ENCODE data around the gene CDKN2C.
"Not testable (repeated sequence)": the region's sequence is repeated elsewhere in the genome, so short reads cannot be mapped to it uniquely, and the experiment has no call there.

The CDKN2C gene

GRCh38 chr1:50969611-50970508 lies at the start of gene CDKN2C:
CDKN2C (plus strand) TSS chr1:50970245; CDS start chr1:50970369, 124 bp downstream.
- DNase-seq (ENCODE audit: low read depth in 2 of 2), result peak in 1 of 2 donors; percentile 29

DNA sequence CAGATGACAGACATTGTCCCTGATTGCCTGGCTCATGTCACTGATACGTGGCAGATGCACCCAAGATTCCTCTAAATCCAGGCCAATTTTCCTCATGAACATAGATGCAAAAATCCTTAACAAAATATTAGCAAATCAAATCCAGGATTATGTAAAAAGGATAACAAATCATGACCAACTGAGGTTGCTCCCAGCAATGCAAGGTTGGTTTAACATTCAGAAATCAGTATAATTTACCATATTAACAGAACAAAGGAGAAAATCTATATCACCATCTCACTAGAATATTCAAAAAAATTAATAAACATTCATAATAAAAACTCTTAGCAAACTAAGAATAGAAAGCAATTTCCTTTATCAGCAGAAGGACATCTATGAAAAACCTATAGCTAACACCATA lies 49.6 kb upstream of the CDKN2C start:
- DNase-seq (ENCODE audit: low read depth in 2 of 2), result no peak

DNA sequence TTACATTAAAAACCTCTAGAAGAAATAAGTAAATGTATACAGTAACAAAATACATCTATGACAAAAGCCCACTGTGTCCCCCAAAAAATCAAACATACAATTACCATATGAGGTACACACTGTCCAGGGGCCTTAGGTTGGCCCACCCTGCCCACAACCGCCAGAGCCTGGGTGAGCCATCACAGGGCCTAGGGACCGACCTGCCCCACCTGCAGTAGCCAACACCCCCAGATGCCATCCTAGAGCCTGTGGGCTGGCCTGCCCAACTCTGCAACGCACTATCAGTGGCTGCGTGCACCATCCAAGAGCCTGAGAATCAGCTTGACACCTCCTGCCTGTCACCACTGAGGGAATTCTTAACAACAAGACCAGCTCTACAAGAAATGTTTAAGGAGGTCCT lies 49.0 kb upstream of the CDKN2C start:
- DNase-seq (ENCODE audit: low read depth in 2 of 2), result no peak

DNA sequence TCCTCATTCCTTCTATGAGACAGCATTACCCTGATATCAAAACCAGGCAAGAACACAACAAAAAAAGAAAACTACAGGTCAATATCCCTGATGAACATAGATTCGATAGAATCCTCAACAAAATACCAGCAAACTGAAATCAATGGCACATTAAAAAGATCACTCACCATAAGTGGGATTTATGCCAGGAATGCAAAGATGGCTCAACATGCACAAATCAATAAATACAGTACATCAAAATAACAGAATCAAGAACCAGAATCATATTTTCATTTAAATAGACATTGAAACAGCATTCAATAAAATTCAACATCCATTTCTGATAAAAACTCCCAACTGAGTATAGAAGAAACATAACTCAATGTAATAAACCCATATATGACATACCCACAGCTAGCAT lies 46.5 kb upstream of the CDKN2C start:
- no peak for DNase-seq (ENCODE audit: low read depth in 2 of 2)

- no peak for DNase-seq (ENCODE audit: low read depth in 2 of 2)
Measured at GRCh38 chr1:50929376-50929958, 40.6 kb upstream of the CDKN2C start.

- no peak for DNase-seq (ENCODE audit: low read depth in 2 of 2)
Measured at GRCh38 chr1:50930193-50930592, 39.9 kb upstream of the CDKN2C start.

DNA sequence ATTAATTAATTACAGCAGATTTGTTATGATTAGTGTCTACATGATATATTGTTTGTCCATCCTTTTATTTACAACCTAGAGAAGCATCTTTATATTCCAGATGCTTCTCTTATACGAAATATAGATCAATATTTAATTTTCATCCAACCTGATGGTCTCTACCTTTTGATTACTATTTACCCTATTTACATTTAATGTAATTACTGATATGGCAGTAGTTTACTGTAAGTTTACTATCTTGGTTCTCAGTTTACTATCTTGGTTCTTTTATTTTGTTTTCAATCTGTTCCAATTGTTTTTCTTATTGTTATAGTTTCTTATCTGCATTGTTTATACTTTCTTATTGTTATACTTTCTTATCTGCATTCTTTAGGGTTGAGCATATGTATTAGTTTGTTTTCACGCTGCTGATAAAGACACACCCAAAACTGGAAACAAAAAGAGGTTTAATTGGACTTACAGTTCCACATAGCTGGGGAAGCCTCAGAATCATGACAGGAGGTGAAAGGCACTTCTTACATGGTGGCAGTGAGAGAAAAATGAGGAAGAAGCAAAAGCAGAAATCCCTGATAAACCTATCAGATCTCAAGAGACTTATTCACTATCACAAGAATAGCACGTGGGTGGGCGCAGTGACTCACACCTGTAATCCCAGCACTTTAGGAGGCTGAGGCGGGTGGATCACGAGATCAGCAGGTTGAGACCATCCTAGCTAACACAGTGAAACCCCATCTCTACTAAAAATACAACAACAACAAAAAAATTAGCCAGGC lies 38.9 kb upstream of the CDKN2C start:
- DNase-seq (ENCODE audit: low read depth in 2 of 2), result peak; percentile 8 to 26

GRCh38 chr1:50932043-50932442 lies 38.0 kb upstream of the CDKN2C start:
- not testable (repeated sequence) for DNase-seq (ENCODE audit: low read depth in 2 of 2)

GRCh38 chr1:50933770-50934169 lies 36.3 kb upstream of the CDKN2C start:
- DNase-seq (ENCODE audit: low read depth in 2 of 2), result not testable (repeated sequence)

DNA sequence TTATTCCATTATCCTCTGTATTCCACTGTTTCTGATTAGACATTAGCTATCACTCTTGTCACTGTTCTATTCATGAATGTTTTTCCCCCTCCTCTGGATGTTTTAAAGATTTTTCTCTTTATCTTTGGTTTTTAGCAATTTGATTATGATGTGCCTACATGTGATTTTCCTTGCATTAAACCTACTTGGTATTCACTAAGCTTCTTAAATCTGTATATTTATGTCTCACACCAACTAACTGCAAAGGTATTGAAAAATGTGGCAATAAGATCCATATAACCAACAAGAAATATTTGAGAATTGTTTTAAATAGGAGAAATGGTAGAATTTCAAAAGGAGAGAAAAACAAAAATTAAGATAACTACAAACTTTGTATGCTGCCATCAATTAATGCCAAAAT lies 35.2 kb upstream of the CDKN2C start:
- DNase-seq (ENCODE audit: low read depth in 2 of 2), result no peak

DNA sequence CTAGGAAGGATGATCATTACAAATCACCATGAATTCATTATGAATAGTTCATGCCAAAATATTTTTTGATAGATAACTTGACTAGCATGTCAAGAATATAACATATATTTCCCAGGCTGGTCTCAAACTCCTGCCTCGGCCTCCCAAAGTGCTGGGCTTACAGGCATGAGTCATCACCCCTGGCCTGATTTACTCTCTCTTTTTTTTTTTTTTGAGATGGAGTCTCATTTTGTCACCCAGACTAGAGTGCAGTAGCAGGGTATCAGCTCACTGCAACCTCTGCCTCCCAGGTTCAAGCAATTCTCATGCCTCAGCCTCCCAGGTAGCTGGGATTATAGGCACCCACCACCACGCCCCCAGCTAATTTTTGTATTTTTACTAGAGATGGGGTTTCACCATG lies 34.8 kb upstream of the CDKN2C start:
- DNase-seq (ENCODE audit: low read depth in 2 of 2), result not testable (repeated sequence)

- no peak for DNase-seq (ENCODE audit: low read depth in 2 of 2)
Measured at GRCh38 chr1:50936321-50936720, 33.7 kb upstream of the CDKN2C start.

GRCh38 chr1:50940291-50940690 lies 29.8 kb upstream of the CDKN2C start:
- DNase-seq (ENCODE audit: low read depth in 2 of 2), result no peak

GRCh38 chr1:50942334-50942733 lies 27.7 kb upstream of the CDKN2C start:
- DNase-seq (ENCODE audit: low read depth in 2 of 2), result no peak

DNA sequence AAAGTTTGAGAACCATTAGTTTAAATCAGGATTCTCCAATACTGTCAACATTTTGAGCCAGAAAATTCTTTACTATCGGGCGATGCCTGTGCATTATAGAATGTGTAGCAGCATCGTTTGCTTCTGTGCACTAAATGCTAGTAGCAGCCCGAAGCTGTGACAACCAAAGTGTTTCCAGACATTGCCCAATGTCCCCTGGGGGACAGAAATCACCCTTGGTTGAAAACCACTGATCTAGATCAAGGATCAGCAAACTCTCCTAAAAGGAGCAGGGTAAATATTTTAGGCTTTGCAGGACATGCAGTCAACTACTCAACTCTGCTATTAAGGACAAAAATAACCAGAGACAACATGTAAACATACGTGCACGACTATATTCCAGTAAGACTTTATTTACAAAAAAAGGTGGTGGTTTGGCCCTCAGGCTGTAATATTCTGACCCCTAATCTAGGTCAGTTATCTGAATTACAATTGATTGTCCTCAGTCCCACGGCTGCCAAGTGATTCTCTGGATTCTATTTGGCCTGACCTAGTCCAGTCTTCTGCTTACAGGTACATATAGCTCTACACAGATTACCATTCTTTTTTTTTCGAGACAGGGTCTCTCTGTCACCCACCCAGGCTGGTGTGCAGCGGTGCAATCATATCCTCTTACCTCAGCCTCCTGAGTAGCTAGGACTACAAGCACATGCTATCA lies 20.6 kb upstream of the CDKN2C start:
- DNase-seq (ENCODE audit: low read depth in 2 of 2), result no peak

GRCh38 chr1:50950396-50950795 lies 19.6 kb upstream of the CDKN2C start:
- no peak for DNase-seq (ENCODE audit: low read depth in 2 of 2)

- not testable (repeated sequence) for DNase-seq (ENCODE audit: low read depth in 2 of 2)
Measured at GRCh38 chr1:50952566-50952965, 17.5 kb upstream of the CDKN2C start.

- DNase-seq (ENCODE audit: low read depth in 2 of 2), result no peak
Measured at GRCh38 chr1:50955116-50955515, 14.9 kb upstream of the CDKN2C start.

DNA sequence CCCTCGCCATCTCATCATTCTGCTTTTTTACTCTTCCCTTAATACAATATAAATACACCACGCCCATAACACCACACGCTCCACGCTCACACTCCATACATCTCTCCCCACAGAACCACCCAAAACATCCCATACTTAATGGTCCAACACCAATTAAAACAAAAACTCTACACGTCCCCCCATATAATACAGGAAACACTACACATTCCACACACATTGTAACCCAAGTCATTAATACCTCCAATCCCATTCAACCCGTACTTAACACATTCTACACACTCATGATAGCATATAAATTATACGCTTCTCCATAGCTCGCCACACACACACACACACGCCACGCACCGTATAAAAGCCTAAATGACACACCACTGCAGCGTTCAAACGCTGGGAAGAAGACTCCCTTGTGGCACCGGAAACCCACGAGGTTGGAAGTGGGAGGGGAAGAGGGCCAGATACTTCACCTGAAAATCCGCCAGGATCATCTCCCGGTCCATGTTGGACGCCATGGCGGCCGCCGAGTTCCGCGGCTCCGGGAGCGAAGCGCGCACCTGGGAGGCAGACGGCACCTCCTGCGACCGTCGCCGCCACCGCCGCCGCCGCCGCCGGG lies 10.6 kb upstream of the CDKN2C start:
- DNase-seq (ENCODE audit: low read depth in 2 of 2), result no peak

DNA sequence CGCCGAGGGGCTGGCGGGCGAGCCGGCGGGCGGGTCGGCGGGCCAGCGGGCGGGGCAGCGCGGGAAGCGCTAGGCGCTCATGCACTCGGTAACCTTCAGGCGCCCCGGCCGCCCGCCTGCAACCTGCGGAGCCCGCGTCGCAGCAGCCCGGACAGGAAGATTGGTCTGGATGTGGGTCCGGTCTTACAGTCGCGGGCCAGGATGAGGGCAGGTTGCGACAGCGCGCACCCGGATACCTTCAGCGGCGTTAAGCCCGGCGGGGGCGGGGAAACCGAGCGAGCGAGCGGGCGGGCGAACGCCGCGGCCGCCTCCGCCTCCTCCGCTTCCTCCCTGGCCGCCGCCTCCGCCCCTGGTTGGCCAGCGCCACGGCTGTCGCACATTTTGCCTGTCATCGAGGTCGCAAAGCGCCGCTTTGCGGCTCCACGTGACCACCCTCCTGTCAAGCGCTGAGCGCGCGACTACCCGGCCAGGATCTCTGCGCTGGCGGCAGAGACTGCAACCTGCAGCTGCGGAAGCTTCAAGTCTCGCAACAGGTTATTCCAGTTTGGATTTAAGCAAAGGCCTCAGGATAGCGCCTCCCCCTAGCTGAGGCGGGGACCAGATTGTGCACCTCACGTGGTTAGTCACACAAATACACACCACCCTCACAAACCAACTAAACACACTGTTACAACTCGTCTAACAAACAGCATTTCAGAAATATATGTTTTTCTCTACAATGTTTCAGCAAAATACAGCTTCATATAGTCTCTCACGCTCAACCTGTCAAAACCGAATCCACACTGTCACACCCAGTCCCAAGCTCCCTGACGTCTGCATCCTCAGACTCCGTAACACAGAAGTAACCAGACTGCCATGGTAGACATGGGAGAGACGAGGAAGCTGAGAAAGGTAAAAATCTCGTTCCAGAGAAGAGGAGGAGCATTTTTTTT lies 9.9 kb upstream of the CDKN2C start, which contains the start of gene FAF1:
Gene FAF1, minus strand, starts transcription at position 355 of the 932 bp plus-strand sequence. CDS start 456 bp downstream, outside the sequence.
- DNase-seq (ENCODE audit: low read depth in 2 of 2), result peak; percentile 92 to 98

Measured in stimulated activated CD8-positive, alpha-beta memory T cell treated with anti-CD3 and anti-CD28 coated beads, Interleukin-7, amount 100 ng/mL, for 4 hours (primary cell).